Fibroblast of lung (primary cell): Measurements from ENCODE around the gene INTS1. TPM values are rescaled to one million over a fixed set of nuclear protein-coding genes. Genes with fewer than 3 reads are reported as not detected.

Source experiments
- DNase-seq, 2 donors: peaks; one replicate each; pipeline versions ENCODE4 v3.0.0 to v3.0.0-alpha.2; 2010; ENCODE audit warnings: low read depth in 2 of 2
- H2AFZ ChIP-seq: 2 replicates; pipeline ENCODE4 v1.5.1; 2012; ENCODE audit warnings: low read length, control low read depth, inconsistent platforms
- H3K27ac ChIP-seq: 2 replicates; pipeline ENCODE4 v1.5.1; 2011; ENCODE audit warnings: low read length, control low read depth; ENCODE audit not compliant: insufficient read depth
- H3K27me3 ChIP-seq: 2 replicates; pipeline ENCODE4 v1.5.1; 2011; ENCODE audit warnings: mild to moderate bottlenecking, low read length; ENCODE audit not compliant: control insufficient read depth, insufficient read depth
- H3K36me3 ChIP-seq: 2 replicates; pipeline ENCODE4 v1.5.1; 2011; ENCODE audit warnings: low read length; ENCODE audit not compliant: control insufficient read depth, insufficient read depth
- H3K4me1 ChIP-seq: 2 replicates; pipeline ENCODE4 v1.5.1; 2011; ENCODE audit warnings: low read length; ENCODE audit not compliant: control insufficient read depth, insufficient read depth; ENCODE audit errors: extremely low read depth
- H3K4me2 ChIP-seq: 2 replicates; pipeline ENCODE4 v1.5.1; 2011; ENCODE audit warnings: low read length, control low read depth; ENCODE audit not compliant: insufficient read depth; ENCODE audit errors: extremely low read depth
- H3K4me3 ChIP-seq, 4 experiments: fragments of 200-600 bp in 1 of 4; sonication (generic) in 1 of 4; replicated peaks in 1 of 4; 2 replicates each; pipeline ENCODE4 v1.5.1; 2011 to 2016; ENCODE audit warnings: low read length in 4 of 4, low read depth in 3 of 4, mild to moderate bottlenecking in 3 of 4, control low read depth in 2 of 4, inconsistent platforms in 1 of 4, mixed read lengths in 1 of 4; ENCODE audit not compliant: insufficient read depth in 1 of 4; ENCODE audit errors: control extremely low read depth in 1 of 4
- H3K79me2 ChIP-seq: 2 replicates; pipeline ENCODE4 v1.5.1; 2012; ENCODE audit warnings: mild to moderate bottlenecking, low read length, inconsistent platforms; ENCODE audit not compliant: control insufficient read depth, insufficient read depth
- H3K9ac ChIP-seq: 2 replicates; pipeline ENCODE4 v1.5.1; 2011; ENCODE audit warnings: mild to moderate bottlenecking, low read length, control low read depth; ENCODE audit not compliant: insufficient read depth
- H3K9me3 ChIP-seq: 2 replicates; pipeline ENCODE4 v1.5.1; 2012; ENCODE audit warnings: low read depth, low read length; ENCODE audit not compliant: control insufficient read depth, insufficient read depth
- H4K20me1 ChIP-seq: 2 replicates; pipeline ENCODE4 v1.5.1; 2011; ENCODE audit warnings: low read length; ENCODE audit not compliant: control insufficient read depth, insufficient read depth; ENCODE audit errors: extremely low read depth
- EZH2 ChIP-seq: IDR thresholded peaks from 2 replicates; pipeline ENCODE4 v1.5.1; 2012; ENCODE audit warnings: low read length, control low read depth, mild to moderate bottlenecking; ENCODE audit errors: missing control alignments
- polyA plus RNA-seq, 2 donors: library from polyadenylated mRNA; depleted of rRNA in 1 of 2; stranded (reverse) in 1 of 2; unstranded in 1 of 2; fragments of >200 nt; gene quantifications; 2 replicates each; pipeline ENCODE4 v1.2.1, GENCODE V29; 2011 to 2012; ENCODE audit warnings: missing spikeins in 1 of 2
- total RNA-seq: library from RNA; depleted of rRNA; stranded (reverse); fragments of >200 nt; gene quantifications from 2 replicates; pipeline ENCODE4 v1.2.1, GENCODE V29; 2014
- TF ChIP-seq, protein P1 (sequence below), 2 donors: IDR thresholded peaks in 1 of 2; conservative IDR thresholded peaks in 1 of 2; 1 replicate in 1 of 2; 2 replicates in 1 of 2; pipeline ENCODE4 v1.5.1; 2011 to 2012; ENCODE audit warnings: low read length in 2 of 2, control low read depth in 1 of 2, inconsistent platforms in 1 of 2, low read depth in 1 of 2, mild to moderate bottlenecking in 1 of 2

INTS1 gene
- total and polyA plus RNA-seq, 2 donors (not counting 1 experiment from before 2014, with no cell fraction given) = 7.1 to 35.5 TPM

DNA sequence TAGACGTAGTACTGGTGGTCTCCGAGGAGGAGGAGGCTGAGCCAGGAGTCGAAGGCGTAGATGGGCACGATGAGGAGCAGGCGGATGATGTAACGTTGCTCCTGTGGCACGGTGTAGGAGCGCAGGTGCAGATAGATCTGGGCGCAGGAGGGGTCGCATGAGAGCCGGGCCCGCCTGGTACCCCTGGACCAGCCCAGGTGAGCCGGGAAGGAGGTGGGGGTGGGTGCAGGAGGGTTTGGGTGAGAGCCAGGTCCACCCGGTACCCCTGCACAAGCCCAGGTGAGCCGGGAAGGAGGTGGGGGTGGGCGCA, 46.6 kb upstream of the INTS1 start:
- no peak overlapping the region for H2AFZ ChIP-seq
- no peak overlapping the region for H3K9ac ChIP-seq
- no peaks in the 10 kb centered on the region for H3K36me3 ChIP-seq
- H4K20me1 ChIP-seq = no peaks in the 10 kb centered on the region
- H3K4me2 ChIP-seq = no peak overlapping the region
- H3K4me1 ChIP-seq = peaks cover 9% of the 10 kb centered on the region
- H3K79me2 ChIP-seq = no peaks in the 10 kb centered on the region
- TF ChIP-seq, protein P1, sequence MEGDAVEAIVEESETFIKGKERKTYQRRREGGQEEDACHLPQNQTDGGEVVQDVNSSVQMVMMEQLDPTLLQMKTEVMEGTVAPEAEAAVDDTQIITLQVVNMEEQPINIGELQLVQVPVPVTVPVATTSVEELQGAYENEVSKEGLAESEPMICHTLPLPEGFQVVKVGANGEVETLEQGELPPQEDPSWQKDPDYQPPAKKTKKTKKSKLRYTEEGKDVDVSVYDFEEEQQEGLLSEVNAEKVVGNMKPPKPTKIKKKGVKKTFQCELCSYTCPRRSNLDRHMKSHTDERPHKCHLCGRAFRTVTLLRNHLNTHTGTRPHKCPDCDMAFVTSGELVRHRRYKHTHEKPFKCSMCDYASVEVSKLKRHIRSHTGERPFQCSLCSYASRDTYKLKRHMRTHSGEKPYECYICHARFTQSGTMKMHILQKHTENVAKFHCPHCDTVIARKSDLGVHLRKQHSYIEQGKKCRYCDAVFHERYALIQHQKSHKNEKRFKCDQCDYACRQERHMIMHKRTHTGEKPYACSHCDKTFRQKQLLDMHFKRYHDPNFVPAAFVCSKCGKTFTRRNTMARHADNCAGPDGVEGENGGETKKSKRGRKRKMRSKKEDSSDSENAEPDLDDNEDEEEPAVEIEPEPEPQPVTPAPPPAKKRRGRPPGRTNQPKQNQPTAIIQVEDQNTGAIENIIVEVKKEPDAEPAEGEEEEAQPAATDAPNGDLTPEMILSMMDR (conservative IDR thresholded peaks at IDR 0.05 in 1 of 2, IDR thresholded peaks at IDR 0.05 in 1 of 2; ENCODE audit: low read depth in 1 of 2, low read length in 2 of 2) = no peak
- TF ChIP-seq EZH2 = no peak
- no peak overlapping the region for H3K27ac ChIP-seq
- no peak for DNase-seq
- H3K4me3 ChIP-seq = no peak overlapping the region
- no peaks in the 10 kb centered on the region for H3K27me3 ChIP-seq
- H3K9me3 ChIP-seq = no peaks in the 10 kb centered on the region

DNA sequence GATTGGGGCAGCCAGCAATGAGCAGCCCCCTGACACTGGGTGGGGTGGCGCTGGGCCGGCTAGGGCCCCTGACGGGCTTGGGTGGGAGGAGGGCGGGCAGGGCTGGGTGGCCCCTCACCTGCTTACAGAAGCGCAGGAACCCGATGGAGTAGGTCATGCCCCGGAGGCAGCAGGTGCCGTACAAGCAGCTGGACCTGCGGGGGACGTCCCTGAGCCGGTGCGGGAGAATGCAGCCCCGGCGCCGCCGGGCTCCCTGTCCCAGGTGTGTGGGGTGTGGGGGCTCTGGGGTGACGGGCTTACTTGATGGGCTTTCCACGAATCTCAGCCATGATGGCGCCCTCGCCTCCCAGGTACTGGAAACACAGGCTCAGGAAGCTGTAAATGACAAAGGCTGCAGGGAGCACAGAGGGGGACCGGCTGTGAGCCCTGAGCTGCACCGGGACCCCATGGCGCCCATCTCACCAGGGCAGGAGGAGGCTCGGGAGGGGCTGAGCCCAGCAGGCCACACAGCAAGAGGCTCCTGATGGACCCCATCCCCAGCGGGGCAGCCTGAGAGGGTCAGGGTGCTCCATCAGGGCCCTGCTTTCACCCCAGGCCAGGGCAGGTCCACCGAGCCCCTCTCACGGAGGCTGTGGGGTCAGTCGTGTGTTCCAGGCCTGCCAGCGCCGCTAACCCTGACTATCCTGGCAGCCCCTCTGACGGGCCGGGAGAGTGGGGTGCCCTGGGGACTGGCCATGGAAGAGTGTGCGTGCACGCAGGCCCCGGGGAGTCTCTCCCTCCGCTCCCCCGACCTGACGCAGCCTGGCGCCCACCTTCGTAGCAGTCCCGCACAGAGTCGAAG, 46.0 kb upstream of the INTS1 start:
- H2AFZ ChIP-seq = no peak overlapping the region
- no peaks in the 10 kb centered on the region for H3K79me2 ChIP-seq
- no peak for DNase-seq
- H3K9me3 ChIP-seq = no peaks in the 10 kb centered on the region
- H4K20me1 ChIP-seq = no peaks in the 10 kb centered on the region
- H3K4me3 ChIP-seq = no peak overlapping the region
- H3K27me3 ChIP-seq = no peaks in the 10 kb centered on the region
- H3K4me1 ChIP-seq = peaks cover 3% of the 10 kb centered on the region
- no peak overlapping the region for H3K4me2 ChIP-seq
- H3K27ac ChIP-seq = no peak overlapping the region
- no peaks in the 10 kb centered on the region for H3K36me3 ChIP-seq
- TF ChIP-seq, protein P1 (conservative IDR thresholded peaks at IDR 0.05 in 1 of 2, IDR thresholded peaks at IDR 0.05 in 1 of 2; ENCODE audit: low read depth in 1 of 2, low read length in 2 of 2) = no peak
- TF ChIP-seq EZH2 = no peak
- no peak overlapping the region for H3K9ac ChIP-seq

DNA sequence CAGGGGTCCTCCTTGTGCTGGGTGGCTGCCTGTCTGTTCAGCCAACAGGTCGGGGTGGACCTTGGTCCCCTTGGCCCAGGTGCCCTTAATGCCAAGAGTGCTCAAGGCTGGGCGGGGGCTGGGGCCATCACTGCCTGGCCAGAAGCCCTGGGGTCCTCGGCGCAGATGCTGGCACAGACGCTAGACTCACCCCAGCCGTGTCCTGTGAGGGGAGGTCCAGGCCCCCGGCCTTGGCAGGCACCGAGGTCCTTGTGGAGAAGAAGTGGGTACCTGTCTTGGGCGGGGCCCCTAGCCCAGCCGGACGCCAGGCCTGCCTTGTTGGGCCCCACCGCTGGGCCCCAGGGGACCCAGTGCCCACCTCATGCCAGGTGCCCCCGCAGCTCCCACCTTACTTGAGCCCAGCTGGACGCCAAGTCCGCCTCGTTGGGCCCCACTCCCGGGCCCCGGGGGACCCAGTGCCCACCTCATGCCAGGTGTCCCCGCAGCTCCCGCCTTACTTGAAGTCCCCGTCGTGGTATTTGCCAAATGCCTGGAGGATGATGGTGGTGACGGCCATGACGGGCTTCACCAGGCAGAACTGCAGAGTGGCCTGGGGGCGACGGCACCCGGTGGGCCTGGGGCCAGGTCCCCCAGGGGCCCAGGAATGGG, 45.3 kb upstream of the INTS1 start:
- Histone ChIP-seq H4K20me1 (no peaks in the 10 kb centered on the region), H3K27ac (no peak overlapping the region), H3K4me2 (no peak overlapping the region), H3K9me3 (no peaks in the 10 kb centered on the region), H2AFZ (no peak overlapping the region), H3K4me3 (no peak overlapping the region), H3K79me2 (no peaks in the 10 kb centered on the region), H3K9ac (no peak overlapping the region), H3K4me1 (no peaks in the 10 kb centered on the region), H3K27me3 (no peaks in the 10 kb centered on the region), H3K36me3 (no peaks in the 10 kb centered on the region)
- DNase-seq = no peak
- TF ChIP-seq, protein P1 (conservative IDR thresholded peaks at IDR 0.05 in 1 of 2, IDR thresholded peaks at IDR 0.05 in 1 of 2; ENCODE audit: low read depth in 1 of 2, low read length in 2 of 2) = no peak
- TF ChIP-seq EZH2 = no peak
